ENCODE measurements around the gene TLN1. TPM values are rescaled to one million over a fixed set of nuclear protein-coding genes. Genes with fewer than 3 reads are reported as not detected.

Gene TLN1
- total and polyA plus RNA-seq, 2 experiments from 2014 or later: 21.5 to 120 TPM

DNA sequence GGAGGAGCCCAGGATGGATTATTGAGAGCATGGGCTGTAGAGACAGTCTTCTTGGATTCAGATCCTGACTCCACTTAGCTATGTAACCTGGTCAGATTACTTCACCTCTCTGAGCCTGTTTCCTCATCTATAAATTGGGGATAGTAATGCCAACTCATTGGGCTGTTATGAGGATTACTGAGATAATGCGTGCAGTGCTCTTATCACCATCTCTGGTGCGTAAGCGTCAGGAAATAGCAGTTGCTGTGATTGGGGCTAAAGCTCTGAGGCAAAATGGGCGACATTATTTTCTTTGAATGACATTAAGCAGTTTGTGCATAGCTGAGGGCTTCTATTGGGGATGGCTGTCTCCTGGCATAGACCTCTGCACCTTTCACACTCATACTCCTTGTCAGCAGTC, 23.1 kb upstream of the TLN1 start:
- H3K27ac ChIP-seq (ENCODE audit: low read depth): no peak overlapping the region
- H3K27me3 ChIP-seq (ENCODE audit: insufficient read depth): no peaks in the 10 kb centered on the region
- Mint-ChIP-seq H3K4me1 (peaks cover 24% of the 10 kb centered on the region), H3K9me3 (no peaks in the 10 kb centered on the region; the same call in 1 of the 3 replicates), H3K27ac (no peak overlapping the region), H3K36me3 (ENCODE audit: low read depth) (peaks cover 38% of the 10 kb centered on the region), H3K27me3 (ENCODE audit: insufficient read depth, low read depth, poor library complexity) (peaks cover 10% of the 10 kb centered on the region), H3K4me3 (no peak overlapping the region)
- peaks cover 2% of the 10 kb centered on the region; the same call in 1 of the 2 replicates for H4K20me1 ChIP-seq (replicated peaks; ENCODE audit: insufficient read depth)
- TF ChIP-seq, protein P1, sequence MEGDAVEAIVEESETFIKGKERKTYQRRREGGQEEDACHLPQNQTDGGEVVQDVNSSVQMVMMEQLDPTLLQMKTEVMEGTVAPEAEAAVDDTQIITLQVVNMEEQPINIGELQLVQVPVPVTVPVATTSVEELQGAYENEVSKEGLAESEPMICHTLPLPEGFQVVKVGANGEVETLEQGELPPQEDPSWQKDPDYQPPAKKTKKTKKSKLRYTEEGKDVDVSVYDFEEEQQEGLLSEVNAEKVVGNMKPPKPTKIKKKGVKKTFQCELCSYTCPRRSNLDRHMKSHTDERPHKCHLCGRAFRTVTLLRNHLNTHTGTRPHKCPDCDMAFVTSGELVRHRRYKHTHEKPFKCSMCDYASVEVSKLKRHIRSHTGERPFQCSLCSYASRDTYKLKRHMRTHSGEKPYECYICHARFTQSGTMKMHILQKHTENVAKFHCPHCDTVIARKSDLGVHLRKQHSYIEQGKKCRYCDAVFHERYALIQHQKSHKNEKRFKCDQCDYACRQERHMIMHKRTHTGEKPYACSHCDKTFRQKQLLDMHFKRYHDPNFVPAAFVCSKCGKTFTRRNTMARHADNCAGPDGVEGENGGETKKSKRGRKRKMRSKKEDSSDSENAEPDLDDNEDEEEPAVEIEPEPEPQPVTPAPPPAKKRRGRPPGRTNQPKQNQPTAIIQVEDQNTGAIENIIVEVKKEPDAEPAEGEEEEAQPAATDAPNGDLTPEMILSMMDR (conservative IDR thresholded peaks at IDR 0.05; ENCODE audit: low read depth in 2 of 2): no peak
- TF ChIP-seq JUNB (IDR thresholded peaks at IDR 0.05; ENCODE audit: unreplicated experiment) (no peak), STAT1 (IDR thresholded peaks at IDR 0.05; ENCODE audit: unreplicated experiment) (no peak), ZNF331 (CRISPR knock-in tag; IDR thresholded peaks at IDR 0.05; ENCODE audit: low read depth) (no peak), ZNF114 (CRISPR knock-in tag; IDR thresholded peaks at IDR 0.05) (no peak), EZH2 (IDR thresholded peaks at IDR 0.05; ENCODE audit: low read depth, unreplicated experiment) (no peak), POLR2AphosphoS5 (IDR thresholded peaks at IDR 0.05; ENCODE audit: low read depth) (no peak), EZH2phosphoT487 (IDR thresholded peaks at IDR 0.05; ENCODE audit: unreplicated experiment) (no peak), ETS1 (IDR thresholded peaks at IDR 0.05) (no peak), CREB1 (CRISPR knock-in tag; IDR thresholded peaks at IDR 0.05; ENCODE audit: low read depth) (no peak)
- TF ChIP-seq, protein P2, sequence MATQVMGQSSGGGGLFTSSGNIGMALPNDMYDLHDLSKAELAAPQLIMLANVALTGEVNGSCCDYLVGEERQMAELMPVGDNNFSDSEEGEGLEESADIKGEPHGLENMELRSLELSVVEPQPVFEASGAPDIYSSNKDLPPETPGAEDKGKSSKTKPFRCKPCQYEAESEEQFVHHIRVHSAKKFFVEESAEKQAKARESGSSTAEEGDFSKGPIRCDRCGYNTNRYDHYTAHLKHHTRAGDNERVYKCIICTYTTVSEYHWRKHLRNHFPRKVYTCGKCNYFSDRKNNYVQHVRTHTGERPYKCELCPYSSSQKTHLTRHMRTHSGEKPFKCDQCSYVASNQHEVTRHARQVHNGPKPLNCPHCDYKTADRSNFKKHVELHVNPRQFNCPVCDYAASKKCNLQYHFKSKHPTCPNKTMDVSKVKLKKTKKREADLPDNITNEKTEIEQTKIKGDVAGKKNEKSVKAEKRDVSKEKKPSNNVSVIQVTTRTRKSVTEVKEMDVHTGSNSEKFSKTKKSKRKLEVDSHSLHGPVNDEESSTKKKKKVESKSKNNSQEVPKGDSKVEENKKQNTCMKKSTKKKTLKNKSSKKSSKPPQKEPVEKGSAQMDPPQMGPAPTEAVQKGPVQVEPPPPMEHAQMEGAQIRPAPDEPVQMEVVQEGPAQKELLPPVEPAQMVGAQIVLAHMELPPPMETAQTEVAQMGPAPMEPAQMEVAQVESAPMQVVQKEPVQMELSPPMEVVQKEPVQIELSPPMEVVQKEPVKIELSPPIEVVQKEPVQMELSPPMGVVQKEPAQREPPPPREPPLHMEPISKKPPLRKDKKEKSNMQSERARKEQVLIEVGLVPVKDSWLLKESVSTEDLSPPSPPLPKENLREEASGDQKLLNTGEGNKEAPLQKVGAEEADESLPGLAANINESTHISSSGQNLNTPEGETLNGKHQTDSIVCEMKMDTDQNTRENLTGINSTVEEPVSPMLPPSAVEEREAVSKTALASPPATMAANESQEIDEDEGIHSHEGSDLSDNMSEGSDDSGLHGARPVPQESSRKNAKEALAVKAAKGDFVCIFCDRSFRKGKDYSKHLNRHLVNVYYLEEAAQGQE (IDR thresholded peaks at IDR 0.05; ENCODE audit: unreplicated experiment): no peak
- TF ChIP-seq, protein P3, sequence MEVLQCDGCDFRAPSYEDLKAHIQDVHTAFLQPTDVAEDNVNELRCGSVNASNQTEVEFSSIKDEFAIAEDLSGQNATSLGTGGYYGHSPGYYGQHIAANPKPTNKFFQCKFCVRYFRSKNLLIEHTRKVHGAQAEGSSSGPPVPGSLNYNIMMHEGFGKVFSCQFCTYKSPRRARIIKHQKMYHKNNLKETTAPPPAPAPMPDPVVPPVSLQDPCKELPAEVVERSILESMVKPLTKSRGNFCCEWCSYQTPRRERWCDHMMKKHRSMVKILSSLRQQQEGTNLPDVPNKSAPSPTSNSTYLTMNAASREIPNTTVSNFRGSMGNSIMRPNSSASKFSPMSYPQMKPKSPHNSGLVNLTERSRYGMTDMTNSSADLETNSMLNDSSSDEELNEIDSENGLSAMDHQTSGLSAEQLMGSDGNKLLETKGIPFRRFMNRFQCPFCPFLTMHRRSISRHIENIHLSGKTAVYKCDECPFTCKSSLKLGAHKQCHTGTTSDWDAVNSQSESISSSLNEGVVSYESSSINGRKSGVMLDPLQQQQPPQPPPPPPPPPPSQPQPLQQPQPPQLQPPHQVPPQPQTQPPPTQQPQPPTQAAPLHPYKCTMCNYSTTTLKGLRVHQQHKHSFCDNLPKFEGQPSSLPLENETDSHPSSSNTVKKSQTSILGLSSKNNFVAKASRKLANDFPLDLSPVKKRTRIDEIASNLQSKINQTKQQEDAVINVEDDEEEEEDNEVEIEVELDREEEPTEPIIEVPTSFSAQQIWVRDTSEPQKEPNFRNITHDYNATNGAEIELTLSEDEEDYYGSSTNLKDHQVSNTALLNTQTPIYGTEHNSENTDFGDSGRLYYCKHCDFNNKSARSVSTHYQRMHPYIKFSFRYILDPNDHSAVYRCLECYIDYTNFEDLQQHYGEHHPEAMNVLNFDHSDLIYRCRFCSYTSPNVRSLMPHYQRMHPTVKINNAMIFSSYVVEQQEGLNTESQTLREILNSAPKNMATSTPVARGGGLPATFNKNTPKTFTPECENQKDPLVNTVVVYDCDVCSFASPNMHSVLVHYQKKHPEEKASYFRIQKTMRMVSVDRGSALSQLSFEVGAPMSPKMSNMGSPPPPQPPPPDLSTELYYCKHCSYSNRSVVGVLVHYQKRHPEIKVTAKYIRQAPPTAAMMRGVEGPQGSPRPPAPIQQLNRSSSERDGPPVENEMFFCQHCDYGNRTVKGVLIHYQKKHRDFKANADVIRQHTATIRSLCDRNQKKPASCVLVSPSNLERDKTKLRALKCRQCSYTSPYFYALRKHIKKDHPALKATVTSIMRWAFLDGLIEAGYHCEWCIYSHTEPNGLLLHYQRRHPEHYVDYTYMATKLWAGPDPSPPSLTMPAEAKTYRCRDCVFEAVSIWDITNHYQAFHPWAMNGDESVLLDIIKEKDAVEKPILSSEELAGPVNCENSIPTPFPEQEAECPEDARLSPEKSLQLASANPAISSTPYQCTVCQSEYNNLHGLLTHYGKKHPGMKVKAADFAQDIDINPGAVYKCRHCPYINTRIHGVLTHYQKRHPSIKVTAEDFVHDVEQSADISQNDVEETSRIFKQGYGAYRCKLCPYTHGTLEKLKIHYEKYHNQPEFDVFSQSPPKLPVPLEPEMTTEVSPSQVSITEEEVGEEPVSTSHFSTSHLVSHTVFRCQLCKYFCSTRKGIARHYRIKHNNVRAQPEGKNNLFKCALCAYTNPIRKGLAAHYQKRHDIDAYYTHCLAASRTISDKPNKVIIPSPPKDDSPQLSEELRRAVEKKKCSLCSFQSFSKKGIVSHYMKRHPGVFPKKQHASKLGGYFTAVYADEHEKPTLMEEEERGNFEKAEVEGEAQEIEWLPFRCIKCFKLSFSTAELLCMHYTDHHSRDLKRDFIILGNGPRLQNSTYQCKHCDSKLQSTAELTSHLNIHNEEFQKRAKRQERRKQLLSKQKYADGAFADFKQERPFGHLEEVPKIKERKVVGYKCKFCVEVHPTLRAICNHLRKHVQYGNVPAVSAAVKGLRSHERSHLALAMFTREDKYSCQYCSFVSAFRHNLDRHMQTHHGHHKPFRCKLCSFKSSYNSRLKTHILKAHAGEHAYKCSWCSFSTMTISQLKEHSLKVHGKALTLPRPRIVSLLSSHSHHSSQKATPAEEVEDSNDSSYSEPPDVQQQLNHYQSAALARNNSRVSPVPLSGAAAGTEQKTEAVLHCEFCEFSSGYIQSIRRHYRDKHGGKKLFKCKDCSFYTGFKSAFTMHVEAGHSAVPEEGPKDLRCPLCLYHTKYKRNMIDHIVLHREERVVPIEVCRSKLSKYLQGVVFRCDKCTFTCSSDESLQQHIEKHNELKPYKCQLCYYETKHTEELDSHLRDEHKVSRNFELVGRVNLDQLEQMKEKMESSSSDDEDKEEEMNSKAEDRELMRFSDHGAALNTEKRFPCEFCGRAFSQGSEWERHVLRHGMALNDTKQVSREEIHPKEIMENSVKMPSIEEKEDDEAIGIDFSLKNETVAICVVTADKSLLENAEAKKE (CRISPR knock-in tag; IDR thresholded peaks at IDR 0.05): no peak
- no peak overlapping the region for H3K4me2 ChIP-seq
- peaks cover 19% of the 10 kb centered on the region; the same call in 1 of the 2 replicates for H3F3A ChIP-seq (replicated peaks; ENCODE audit: low read depth)
- H3K79me2 ChIP-seq (replicated peaks; ENCODE audit: insufficient read depth): peaks cover 25% of the 10 kb centered on the region
- no peak for ATAC-seq
- DNase-seq (ENCODE audit: low spot score): no peak
- peaks cover 4% of the 10 kb centered on the region for H3K36me3 ChIP-seq (ENCODE audit: insufficient read depth)
- H3K4me1 ChIP-seq (ENCODE audit: insufficient read depth): peaks cover 20% of the 10 kb centered on the region
- no peak overlapping the region for H2AFZ ChIP-seq
- no peaks in the 10 kb centered on the region for H3K9me2 ChIP-seq (ENCODE audit: insufficient read depth)
- H3K4me3 ChIP-seq: no peak overlapping the region
